Activated CD8-positive, alpha-beta T cell treated with anti-CD3 and anti-CD28 coated beads for 36 hours (primary cell): ENCODE data around the gene MTTP. TPM values are rescaled to one million over a fixed set of nuclear protein-coding genes. Genes with fewer than 3 reads are reported as not detected.

Experiments
- ATAC-seq: fragments of 200-7000 bp; cut with Tn5 transposase; one replicate; pipeline ENCODE4 v1.10.0; 2021; ENCODE audit warnings: mild to moderate bottlenecking, moderate library complexity
- CTCF ChIA-PET: fragments of 350-600 bp; sonication (Branson Sonifier 250); formaldehyde crosslinking; loops from one replicate; lab custom pipeline; 2021; ENCODE audit warnings: antibody characterized with exemption; lab: Charles Lee
- POLR2A ChIA-PET: fragments of 350-600 bp; sonication (Branson Sonifier 250); formaldehyde crosslinking; loops from one replicate; lab custom pipeline; 2021; ENCODE audit warnings: antibody characterized with exemption; lab: Charles Lee
- DNase-seq: peaks from one replicate; pipeline ENCODE4 v3.0.0-alpha.2; 2020
- H3K27ac Mint-ChIP-seq: one replicate; pipeline ENCODE4 v1.8.0; 2021; ENCODE audit warnings: mild to moderate bottlenecking, mixed read lengths
- H3K27me3 Mint-ChIP-seq: one replicate; pipeline ENCODE4 v1.8.0; 2021; ENCODE audit warnings: mixed read lengths
- H3K36me3 Mint-ChIP-seq: one replicate; pipeline ENCODE4 v1.8.0; 2021; ENCODE audit warnings: low read depth, mixed read lengths
- H3K4me1 Mint-ChIP-seq: one replicate; pipeline ENCODE4 v1.8.0; 2021; ENCODE audit warnings: low read depth, mixed read lengths
- H3K4me3 Mint-ChIP-seq: one replicate; pipeline ENCODE4 v1.8.0; 2021; ENCODE audit warnings: mild to moderate bottlenecking, moderate library complexity, mixed read lengths
- H3K9me3 Mint-ChIP-seq: one replicate; pipeline ENCODE4 v1.8.0; 2021; ENCODE audit warnings: mixed read lengths
- intact Hi-C: fragments of 100-400 bp; cut with micrococcal nuclease; formaldehyde crosslinking; loops from one replicate; pipeline ENCODE4 v1.10.0; 2022
- total RNA-seq, 2 experiments: library from RNA; stranded (reverse); gene quantifications; one replicate each; pipeline ENCODE4 v1.2.3, GENCODE V29; 2021
- TF ChIP-seq, protein P1 (sequence below): fragments of 200-600 bp; IDR thresholded peaks from one replicate; pipeline ENCODE4 v1.8.0; 2022; ENCODE audit warnings: antibody characterized with exemption, mild to moderate bottlenecking

MTTP gene
- total RNA-seq, 2 experiments from 2014 or later, result 0.45 to 0.59 TPM

DNA sequence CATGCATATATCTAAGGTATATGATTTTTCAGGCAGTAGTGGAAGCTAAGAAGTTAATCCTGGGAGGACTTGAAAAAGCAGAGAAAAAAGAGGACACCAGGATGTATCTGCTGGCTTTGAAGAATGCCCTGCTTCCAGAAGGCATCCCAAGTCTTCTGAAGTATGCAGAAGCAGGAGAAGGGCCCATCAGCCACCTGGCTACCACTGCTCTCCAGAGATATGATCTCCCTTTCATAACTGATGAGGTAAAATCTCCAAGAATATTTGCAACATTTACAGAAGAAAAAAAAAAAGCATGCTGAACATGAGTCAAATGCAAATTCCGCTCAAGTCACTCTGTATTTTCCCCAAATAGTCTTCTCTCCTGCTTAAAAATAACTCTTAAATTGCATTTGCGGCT, 32.1 kb downstream of the MTTP start:
- POLR2A ChIA-PET, result no interaction called here
- no peaks in the 10 kb centered on the region for H3K4me1 Mint-ChIP-seq

DNA sequence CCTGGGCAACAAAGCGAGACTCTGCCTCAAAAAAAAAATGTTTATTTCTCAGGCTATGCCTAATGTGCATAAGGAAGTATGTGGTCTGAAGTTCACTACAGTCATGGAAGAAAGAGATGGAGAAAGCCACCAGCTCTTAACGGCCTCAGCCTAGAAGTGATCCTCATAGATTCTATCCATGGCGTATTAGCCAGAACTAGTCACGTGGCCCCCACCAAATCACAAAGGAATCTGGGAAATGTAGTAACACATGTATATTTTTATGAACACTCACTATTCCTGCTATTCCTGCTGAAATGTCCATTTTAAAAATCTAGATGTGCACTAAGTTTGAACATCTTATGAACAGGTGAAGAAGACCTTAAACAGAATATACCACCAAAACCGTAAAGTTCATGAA, 33.8 kb downstream of the MTTP start:
- Mint-ChIP-seq H3K27me3 (peaks cover 19% of the 10 kb centered on the region), H3K27ac (no peak overlapping the region), H3K9me3 (no peaks in the 10 kb centered on the region), H3K4me1 (no peaks in the 10 kb centered on the region), H3K36me3 (no peaks in the 10 kb centered on the region), H3K4me3 (no peak overlapping the region)
- intact Hi-C loops, result no loop called here
- POLR2A ChIA-PET, result no interaction called here
- no peak for ATAC-seq
- no peak for DNase-seq
- TF ChIP-seq, protein P1, sequence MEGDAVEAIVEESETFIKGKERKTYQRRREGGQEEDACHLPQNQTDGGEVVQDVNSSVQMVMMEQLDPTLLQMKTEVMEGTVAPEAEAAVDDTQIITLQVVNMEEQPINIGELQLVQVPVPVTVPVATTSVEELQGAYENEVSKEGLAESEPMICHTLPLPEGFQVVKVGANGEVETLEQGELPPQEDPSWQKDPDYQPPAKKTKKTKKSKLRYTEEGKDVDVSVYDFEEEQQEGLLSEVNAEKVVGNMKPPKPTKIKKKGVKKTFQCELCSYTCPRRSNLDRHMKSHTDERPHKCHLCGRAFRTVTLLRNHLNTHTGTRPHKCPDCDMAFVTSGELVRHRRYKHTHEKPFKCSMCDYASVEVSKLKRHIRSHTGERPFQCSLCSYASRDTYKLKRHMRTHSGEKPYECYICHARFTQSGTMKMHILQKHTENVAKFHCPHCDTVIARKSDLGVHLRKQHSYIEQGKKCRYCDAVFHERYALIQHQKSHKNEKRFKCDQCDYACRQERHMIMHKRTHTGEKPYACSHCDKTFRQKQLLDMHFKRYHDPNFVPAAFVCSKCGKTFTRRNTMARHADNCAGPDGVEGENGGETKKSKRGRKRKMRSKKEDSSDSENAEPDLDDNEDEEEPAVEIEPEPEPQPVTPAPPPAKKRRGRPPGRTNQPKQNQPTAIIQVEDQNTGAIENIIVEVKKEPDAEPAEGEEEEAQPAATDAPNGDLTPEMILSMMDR, result no peak
- CTCF ChIA-PET, result no interaction called here

More for the DNA sequence above, 32.1 kb downstream of the MTTP start:
- H3K36me3 Mint-ChIP-seq, result no peaks in the 10 kb centered on the region
- H3K9me3 Mint-ChIP-seq, result no peaks in the 10 kb centered on the region
- ATAC-seq (no peak), DNase-seq (no peak)
- no peak overlapping the region for H3K4me3 Mint-ChIP-seq
- no peak overlapping the region for H3K27ac Mint-ChIP-seq
- CTCF ChIA-PET, result no interaction called here
- TF ChIP-seq, protein P1, result no peak
- H3K27me3 Mint-ChIP-seq, result peaks cover 16% of the 10 kb centered on the region
- intact Hi-C loops, result no loop called here

DNA sequence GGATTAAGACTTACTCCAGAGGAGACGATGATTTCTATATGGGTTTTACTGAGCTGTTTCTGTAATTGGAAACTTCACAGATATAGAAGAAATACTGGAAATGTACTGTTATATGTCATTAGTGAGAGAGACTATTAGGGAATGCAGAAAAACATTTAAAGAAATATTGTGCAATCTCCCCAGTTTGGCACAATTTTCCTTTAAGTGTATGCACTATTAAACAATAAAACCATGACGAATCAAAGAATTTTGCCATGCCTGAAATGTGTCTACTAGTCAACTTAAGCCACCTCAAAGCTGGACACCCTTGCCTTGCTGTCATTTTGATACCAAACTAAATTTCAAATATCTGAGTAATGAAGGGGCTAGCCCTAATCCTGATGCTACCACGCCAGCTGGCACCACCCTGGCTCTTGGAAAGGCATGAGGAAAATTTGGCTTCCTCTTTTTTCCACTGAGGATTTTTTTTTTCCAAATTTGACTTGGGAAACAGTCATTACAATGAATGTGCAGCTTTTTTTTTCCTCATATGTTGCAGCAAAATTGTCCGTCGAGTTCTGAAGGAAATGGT, 36.1 kb downstream of the MTTP start:
- TF ChIP-seq, protein P1, result no peak
- Mint-ChIP-seq H3K36me3 (no peaks in the 10 kb centered on the region), H3K4me3 (no peak overlapping the region), H3K9me3 (no peaks in the 10 kb centered on the region), H3K27me3 (peaks cover 16% of the 10 kb centered on the region), H3K4me1 (no peaks in the 10 kb centered on the region), H3K27ac (no peak overlapping the region)
- ChIA-PET CTCF (no interaction called here), POLR2A (no interaction called here)
- intact Hi-C loops, result no loop called here
- DNase-seq (no peak), ATAC-seq (no peak)

DNA sequence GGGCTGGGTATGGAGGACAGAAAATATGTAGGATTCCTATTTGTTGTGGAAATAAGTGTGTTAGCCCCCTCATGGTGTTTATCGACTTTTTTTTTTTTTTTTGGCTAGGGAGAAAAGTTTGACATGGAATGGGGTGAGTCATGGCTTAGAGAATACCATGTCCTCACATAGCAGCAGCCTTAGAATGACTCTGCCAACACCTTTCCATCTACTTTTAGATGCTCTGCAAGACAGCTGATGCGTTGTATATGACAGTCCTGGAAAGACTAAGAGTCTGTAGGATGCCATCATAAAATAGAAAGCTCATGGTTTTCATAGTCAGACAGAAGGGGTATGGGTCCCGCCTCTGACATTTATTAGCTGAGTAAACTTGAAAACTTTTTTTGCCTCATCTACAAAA, 37.7 kb downstream of the MTTP start:
- Mint-ChIP-seq H3K27me3 (peaks cover 15% of the 10 kb centered on the region), H3K36me3 (no peaks in the 10 kb centered on the region), H3K4me1 (no peaks in the 10 kb centered on the region), H3K9me3 (no peaks in the 10 kb centered on the region), H3K27ac (no peak overlapping the region), H3K4me3 (no peak overlapping the region)
- ChIA-PET CTCF (interaction anchor here (1.0 kb wide), 1 partner anchor 9 kb away, joined by 3 read pairs; no protein-coding TSS in a partner anchor), POLR2A (no interaction called here)
- intact Hi-C loops, result no loop called here
- TF ChIP-seq, protein P1, result no peak
- ATAC-seq (no peak), DNase-seq (no peak)

DNA sequence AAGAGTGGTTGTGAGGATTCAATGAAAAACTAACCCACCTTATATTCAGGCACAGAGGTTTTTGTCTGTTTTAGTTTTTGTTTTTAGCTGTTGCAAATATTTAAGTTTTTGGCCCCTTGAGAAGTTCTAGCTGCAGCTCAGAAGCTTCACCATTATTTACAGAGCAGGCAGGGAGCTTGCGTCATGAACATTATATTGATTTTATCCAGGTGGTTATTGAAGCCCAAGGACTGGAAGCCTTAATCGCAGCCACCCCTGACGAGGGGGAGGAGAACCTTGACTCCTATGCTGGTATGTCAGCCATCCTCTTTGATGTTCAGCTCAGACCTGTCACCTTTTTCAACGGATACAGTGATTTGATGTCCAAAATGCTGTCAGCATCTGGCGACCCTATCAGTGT, 38.1 kb downstream of the MTTP start:
- Mint-ChIP-seq H3K4me1 (no peaks in the 10 kb centered on the region), H3K27me3 (peaks cover 13% of the 10 kb centered on the region), H3K27ac (no peak overlapping the region), H3K36me3 (no peaks in the 10 kb centered on the region), H3K4me3 (no peak overlapping the region), H3K9me3 (no peaks in the 10 kb centered on the region)
- intact Hi-C loops, result no loop called here
- ATAC-seq (no peak), DNase-seq (no peak)
- ChIA-PET POLR2A (no interaction called here), CTCF (interaction anchor here (1.0 kb wide), 1 partner anchor 8 kb away, joined by 3 read pairs; no protein-coding TSS in a partner anchor)
- TF ChIP-seq, protein P1, result no peak
